ENCODE measurements around the gene COL7A1. TPM values are rescaled to one million over a fixed set of nuclear protein-coding genes. Genes with fewer than 3 reads are reported as not detected.

COL7A1 gene
- total RNA-seq, 1 experiment from 2014 or later = 5.2 TPM

DNA sequence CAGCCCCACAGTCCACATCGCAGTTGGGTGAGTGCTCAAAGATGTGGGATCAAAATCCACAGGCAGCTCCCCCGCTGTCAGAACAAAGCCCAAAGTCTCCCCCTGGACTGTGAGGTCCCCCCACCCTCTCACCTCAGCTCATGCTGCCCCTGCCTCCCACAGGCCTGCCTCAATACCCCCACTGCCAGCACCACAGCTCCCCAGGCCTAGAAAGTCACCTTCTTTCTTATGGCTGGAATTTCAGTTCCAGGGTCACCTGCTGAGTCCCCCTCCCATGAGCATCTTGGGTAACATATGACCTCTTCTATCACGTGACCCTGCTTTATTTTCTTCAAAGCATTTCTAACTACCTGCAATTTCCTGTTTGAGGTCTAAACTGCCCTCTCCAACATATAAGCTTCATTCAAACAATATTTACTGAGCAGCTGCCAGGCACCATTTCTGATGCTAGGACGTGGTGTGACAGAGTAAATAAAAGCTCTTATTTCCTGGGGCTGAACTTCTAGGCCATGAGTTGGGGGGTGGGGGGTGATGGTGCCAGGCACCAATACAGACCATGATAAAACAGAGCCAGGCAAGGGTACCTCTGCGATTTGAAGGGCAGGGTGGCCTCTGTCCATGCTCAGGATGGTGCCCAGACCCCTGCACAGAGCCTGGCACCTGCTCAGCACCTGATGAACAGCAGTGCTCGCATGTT is 28.9 kb upstream of the COL7A1 start:
- Histone ChIP-seq H3K36me3 (ENCODE audit: control insufficient read depth, insufficient read depth, low read length) (peaks cover 5% of the 10 kb centered on the region), H3K4me1 (peaks cover 11% of the 10 kb centered on the region), H3K9me3 (no peaks in the 10 kb centered on the region), H3K27me3 (replicated peaks; ENCODE audit: control insufficient read depth, insufficient read depth, low read length) (no peaks in the 10 kb centered on the region), H3K4me3 (ENCODE audit: low read depth, low read length) (no peak overlapping the region)
- CTCF ChIA-PET = interaction anchor here (0.6 to 1.7 kb wide), 2 partner anchors 11 to 15 kb away, joined by 3 to 7 read pairs; partner anchors contain the start of genes SLC26A6 and UQCRC1
- H3K27ac Mint-ChIP-seq (ENCODE audit: unreplicated experiment) = peak overlapping the region; percentile 70
- TF ChIP-seq, protein P1, sequence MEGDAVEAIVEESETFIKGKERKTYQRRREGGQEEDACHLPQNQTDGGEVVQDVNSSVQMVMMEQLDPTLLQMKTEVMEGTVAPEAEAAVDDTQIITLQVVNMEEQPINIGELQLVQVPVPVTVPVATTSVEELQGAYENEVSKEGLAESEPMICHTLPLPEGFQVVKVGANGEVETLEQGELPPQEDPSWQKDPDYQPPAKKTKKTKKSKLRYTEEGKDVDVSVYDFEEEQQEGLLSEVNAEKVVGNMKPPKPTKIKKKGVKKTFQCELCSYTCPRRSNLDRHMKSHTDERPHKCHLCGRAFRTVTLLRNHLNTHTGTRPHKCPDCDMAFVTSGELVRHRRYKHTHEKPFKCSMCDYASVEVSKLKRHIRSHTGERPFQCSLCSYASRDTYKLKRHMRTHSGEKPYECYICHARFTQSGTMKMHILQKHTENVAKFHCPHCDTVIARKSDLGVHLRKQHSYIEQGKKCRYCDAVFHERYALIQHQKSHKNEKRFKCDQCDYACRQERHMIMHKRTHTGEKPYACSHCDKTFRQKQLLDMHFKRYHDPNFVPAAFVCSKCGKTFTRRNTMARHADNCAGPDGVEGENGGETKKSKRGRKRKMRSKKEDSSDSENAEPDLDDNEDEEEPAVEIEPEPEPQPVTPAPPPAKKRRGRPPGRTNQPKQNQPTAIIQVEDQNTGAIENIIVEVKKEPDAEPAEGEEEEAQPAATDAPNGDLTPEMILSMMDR (IDR thresholded peaks at IDR 0.05; ENCODE audit: insufficient read depth in 1 of 2, low read depth in 1 of 2, low read length in 1 of 2, severe bottlenecking in 1 of 2, unreplicated experiment in 1 of 2) = no peak
- DNase-seq = no peak
- no TSS peak for BruUV-seq (replicated peaks)
- POLR2A ChIA-PET = interaction anchor here (0.6 to 1.4 kb wide), 4 partner anchors 18 to 51 kb away, joined by 3 to 6 read pairs (median 3); no protein-coding TSS in a partner anchor
- H3K27me3 Mint-ChIP-seq (ENCODE audit: insufficient read depth, unreplicated experiment) = no peaks in the 10 kb centered on the region
- no peaks in the 10 kb centered on the region for H3K4me1 Mint-ChIP-seq (ENCODE audit: low read depth, unreplicated experiment)
- intact Hi-C loops (cut with micrococcal nuclease; ENCODE audit: unreplicated experiment) = no loop called here
- no peak overlapping the region for H3K4me3 Mint-ChIP-seq (ENCODE audit: unreplicated experiment)
- peaks cover 25% of the 10 kb centered on the region for H3K36me3 Mint-ChIP-seq (ENCODE audit: insufficient read depth, unreplicated experiment)
- H3K9me3 Mint-ChIP-seq (ENCODE audit: unreplicated experiment) = no peaks in the 10 kb centered on the region

DNA sequence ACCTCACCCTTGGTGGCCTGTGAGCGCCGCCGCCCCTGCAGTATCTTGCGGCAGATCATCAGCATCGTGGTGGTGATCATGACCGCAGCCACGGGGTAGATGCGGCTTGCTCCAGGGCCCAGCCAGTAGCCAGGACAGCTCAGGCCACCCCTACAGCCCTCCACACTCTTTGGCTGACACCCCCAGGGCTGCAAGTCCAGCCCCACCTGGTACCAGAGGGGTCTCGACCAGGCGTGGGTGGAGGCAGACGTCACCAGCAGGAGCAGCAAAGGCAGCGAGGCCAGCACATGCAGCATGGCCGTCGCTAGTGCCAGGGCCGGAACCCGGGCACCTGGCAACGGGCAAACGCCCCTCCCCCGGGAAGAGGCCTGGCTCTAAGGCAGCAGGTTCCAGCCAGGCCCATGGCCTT is 26.3 kb upstream of the COL7A1 start, which contains the start of gene TMEM89:
TMEM89 (minus strand) TSS at position 309 of the 409 bp plus-strand sequence; CDS start at position 296, 13 bp downstream.
- POLR2A ChIA-PET = no interaction called here
- no TSS peak for BruUV-seq (replicated peaks)
- no peak within 1 kb of the TSS for H3K4me3 Mint-ChIP-seq (ENCODE audit: unreplicated experiment)

More for the DNA sequence above, 26.3 kb upstream of the COL7A1 start, which contains the start of gene TMEM89:
- no peak for DNase-seq
- H3K36me3 ChIP-seq (ENCODE audit: control insufficient read depth, insufficient read depth, low read length) = peaks cover 6% of the 10 kb centered on the region
- H3K9me3 ChIP-seq = peaks cover 17% of the 10 kb centered on the region
- intact Hi-C loops (cut with micrococcal nuclease; ENCODE audit: unreplicated experiment) = no loop called here
- Mint-ChIP-seq H3K27ac (ENCODE audit: unreplicated experiment) (no peak within 1 kb of the TSS), H3K36me3 (ENCODE audit: insufficient read depth, unreplicated experiment) (peaks cover 33% of the 10 kb centered on the region), H3K27me3 (ENCODE audit: insufficient read depth, unreplicated experiment) (no peaks in the 10 kb centered on the region), H3K4me1 (ENCODE audit: low read depth, unreplicated experiment) (no peaks in the 10 kb centered on the region), H3K9me3 (ENCODE audit: unreplicated experiment) (peaks cover 9% of the 10 kb centered on the region)
- no peak within 1 kb of the TSS for H3K4me3 ChIP-seq (ENCODE audit: low read depth, low read length)
- no peaks in the 10 kb centered on the region for H3K27me3 ChIP-seq (replicated peaks; ENCODE audit: control insufficient read depth, insufficient read depth, low read length)
- H3K4me1 ChIP-seq = peaks cover 14% of the 10 kb centered on the region
- CTCF ChIA-PET = interaction anchor here (1.0 kb wide), 1 partner anchor 13 kb away, joined by 5 read pairs; no protein-coding TSS in a partner anchor
- TF ChIP-seq, protein P1 (IDR thresholded peaks at IDR 0.05; ENCODE audit: insufficient read depth in 1 of 2, low read depth in 1 of 2, low read length in 1 of 2, severe bottlenecking in 1 of 2, unreplicated experiment in 1 of 2) = no peak

Measured in Caco-2 (cell line).